ENCODE results near the gene TYR.
"Not testable (repeated sequence)": the region's sequence is repeated elsewhere in the genome, so short reads cannot be mapped to it uniquely, and the experiment has no call there.

The TYR gene

DNA sequence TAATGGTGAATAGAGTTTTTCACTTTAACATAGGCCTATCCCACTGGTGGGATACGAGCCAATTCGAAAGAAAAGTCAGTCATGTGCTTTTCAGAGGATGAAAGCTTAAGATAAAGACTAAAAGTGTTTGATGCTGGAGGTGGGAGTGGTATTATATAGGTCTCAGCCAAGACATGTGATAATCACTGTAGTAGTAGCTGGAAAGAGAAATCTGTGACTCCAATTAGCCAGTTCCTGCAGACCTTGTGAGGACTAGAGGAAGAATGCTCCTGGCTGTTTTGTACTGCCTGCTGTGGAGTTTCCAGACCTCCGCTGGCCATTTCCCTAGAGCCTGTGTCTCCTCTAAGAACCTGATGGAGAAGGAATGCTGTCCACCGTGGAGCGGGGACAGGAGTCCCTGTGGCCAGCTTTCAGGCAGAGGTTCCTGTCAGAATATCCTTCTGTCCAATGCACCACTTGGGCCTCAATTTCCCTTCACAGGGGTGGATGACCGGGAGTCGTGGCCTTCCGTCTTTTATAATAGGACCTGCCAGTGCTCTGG lies at the start of gene TYR:
TYR (plus strand) TSS at position 185 of the 541 bp plus-strand sequence; CDS start at position 264, 79 bp downstream.
- no peak for DNase-seq

DNA sequence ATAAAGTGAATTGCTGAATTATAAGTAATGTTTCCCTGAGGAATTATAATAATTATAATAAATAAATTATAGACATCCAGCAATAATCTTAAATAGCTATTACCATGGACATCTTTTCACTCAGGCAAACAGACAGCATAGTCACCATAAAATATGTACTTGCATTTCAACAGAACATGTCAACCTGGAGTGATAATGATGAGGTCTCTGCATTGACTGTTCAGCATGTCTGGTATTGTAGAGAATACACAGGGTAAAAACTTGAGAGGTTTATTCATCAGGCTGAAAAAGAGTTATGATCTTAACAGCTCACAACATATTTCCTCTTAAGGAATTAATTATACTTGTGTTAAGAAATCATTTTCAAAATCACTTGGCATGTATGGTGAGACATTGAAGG lies 41.1 kb upstream of the TYR start:
- DNase-seq = no peak

DNA sequence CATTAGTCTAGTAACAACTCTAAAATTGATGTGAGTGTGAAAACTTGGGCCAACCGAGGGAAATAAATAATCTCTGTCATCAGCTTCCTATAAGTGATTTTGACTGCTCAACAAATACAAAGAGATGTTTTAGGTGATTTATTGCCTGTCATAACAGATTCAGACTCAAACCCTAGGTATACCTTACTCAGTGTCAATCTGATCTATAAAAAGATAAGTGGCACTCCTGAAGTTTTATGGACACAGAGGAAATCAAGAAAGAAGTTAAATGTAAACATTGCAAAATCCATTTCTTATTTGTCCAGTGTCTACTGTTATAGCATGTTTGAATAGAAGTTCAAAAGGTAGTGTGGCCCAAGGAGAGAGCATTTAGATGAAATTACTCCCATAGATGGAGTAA lies 30.4 kb upstream of the TYR start:
- no peak for DNase-seq

DNA sequence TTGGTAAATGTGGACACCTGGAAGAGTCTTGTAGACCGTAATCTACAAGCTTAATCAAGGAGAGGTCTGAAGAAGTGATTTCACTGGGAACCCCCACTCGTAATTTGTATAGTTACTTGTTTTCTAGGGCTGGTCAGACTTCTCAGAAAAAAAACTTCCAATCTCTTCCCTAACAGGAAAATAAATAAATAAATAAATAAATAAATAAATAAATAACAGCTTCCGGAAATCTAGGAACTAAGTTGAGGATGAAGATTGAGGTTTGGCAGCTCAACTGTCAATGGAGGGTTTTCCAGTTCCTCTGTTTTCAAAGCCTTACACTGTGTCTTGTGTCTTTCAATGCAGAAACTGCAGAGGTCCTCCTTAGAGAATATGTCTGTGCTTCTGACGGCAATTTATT lies 17.7 kb upstream of the TYR start:
- no peak for DNase-seq

DNA sequence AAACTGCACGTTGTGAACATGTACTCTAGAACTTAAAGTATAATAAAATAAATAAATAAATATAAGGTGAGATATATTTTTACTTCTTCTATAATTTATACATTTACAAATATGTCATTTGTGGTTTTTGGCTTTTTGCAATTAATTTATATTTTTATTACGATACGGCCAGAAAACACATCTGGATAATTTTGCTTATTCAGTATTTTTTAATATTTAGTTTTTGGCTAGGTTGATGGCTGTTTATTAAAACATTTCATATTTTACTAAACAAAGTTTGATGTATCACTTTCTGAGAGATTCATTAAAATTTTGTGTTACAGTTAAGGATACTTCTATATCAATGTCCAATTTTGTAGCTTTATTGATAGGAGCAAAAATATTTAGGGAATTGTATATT lies 15.7 kb upstream of the TYR start:
- DNase-seq = no peak

DNA sequence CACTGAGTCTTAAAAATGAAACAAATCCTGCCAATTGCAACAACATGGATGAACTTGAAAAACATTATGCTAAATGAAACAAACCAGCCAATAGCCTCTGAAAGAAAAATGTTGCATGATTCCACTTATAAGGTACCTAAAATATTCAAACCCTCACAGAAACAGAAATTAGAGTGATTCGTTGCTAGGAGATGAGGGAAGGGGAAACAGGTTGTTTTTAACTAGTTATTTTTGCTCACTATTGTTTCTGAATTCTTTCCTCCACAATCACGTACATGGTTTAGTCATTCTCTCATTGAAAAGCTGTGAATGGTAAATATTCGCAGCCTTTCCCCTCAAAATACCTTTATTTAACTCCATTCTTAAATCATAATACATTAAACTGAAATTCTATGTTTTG lies 14.0 kb upstream of the TYR start:
- no peak for DNase-seq

DNA sequence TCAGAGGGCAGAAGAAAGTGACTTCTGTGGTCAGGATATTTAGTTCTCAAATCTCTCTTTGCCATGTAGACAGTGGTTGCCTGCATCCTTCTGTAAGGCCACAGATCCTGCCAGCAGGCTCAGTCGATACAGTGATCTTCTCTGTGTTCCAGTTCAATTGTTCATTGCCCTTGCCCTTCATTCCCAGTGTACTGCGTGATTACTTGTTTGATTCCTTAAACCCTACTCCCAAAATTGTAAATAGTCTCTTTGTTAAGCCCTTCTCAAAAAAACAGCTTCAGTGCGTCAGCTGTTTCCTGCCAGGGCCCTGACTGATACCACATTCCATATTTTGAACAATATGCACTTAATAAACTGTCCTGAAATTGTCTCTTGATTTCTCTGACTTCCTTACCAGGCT lies 9.3 kb upstream of the TYR start:
- DNase-seq = no peak

DNA sequence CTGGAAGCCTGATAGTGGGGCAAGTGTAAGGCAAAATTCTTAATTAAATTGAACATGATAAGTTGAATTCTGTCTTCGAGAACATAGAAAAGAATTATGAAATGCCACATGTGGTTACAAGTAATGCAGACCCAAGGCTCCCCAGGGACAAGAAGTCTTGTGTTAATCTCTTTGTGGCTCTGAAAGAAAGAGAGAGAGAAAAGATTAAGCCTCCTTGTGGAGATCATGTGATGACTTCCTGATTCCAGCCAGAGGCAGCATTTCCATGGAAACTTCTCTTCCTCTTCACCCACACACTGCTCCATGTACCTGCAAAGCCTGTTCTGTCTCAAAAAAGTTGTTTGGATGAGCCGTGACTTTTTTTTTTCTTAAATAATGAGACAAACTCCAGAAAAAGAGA lies 1.9 kb upstream of the TYR start:
- DNase-seq = no peak

DNA sequence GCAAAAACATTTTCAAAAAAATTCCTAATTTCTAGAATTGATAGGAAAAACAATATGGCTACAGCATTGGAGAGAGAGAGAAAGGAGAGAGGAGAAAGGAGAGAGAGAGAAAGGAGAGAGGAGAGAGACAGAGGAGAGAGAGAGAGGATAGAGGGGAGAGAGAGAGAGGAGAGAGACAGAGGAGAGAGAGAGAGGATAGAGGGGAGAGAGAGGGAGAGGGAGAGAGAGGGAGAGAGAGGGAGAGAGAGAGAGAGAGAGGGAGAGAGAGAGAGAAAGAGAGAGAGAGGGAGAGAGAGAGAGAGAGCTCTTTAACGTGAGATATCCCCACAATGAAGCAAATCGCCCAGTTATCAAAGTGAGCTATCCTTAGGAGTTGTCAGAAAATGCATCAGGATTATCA lies 737 bp upstream of the TYR start:
- no peak for DNase-seq

DNA sequence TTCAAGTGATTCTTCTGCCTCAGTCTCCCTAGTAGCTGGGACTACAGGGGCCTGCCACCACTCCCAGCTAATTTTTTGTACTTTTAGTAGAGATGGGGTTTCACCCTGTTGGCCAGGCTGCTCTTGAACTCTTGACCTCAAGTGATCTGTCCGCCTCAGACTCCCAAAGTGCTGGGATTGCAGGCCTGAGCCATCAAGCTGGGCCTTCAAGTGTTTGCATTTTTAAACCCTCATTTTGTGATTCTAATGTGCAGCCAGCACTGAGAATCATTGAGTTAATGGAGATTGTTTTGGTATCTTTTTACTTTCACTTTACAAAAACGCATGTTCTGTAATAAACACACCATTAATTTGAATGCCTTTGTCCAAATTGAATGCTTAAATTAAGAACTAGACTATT lies 3.4 kb downstream of the TYR start:
- no peak for DNase-seq

DNA sequence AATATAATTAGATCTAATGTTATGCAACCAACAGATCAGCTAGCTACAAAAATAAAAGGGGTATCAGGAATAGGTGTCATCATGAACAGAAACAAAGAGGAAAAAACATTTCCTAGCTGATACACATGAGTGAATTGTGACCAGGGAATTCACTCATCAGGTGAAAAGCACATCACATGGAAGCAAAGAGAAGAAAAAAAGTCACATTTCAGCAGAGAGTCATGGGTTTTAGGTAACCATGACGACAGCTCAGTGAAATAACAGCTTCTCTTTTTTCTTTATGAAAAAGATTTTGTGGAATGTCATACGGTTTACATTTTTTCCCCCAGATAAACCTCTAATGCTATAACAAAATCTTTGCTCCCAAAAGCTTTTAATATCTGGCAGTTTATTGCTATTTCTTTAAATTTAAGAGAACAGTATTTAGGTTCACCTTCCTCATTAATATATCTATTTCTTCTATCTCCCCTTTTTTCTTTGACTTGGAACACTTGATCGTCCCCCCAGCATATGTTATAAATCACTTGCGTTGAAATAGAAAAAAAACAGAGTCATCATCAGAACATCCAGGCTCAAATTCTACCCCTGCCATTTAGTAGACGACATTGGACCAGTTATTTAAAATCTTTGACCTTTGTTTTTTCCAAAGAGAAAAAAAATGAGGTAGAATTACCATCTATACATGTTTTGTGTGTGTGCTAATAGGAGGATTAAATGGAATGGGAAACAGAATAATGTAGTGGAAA lies 5.3 kb downstream of the TYR start:
- no peak for DNase-seq

DNA sequence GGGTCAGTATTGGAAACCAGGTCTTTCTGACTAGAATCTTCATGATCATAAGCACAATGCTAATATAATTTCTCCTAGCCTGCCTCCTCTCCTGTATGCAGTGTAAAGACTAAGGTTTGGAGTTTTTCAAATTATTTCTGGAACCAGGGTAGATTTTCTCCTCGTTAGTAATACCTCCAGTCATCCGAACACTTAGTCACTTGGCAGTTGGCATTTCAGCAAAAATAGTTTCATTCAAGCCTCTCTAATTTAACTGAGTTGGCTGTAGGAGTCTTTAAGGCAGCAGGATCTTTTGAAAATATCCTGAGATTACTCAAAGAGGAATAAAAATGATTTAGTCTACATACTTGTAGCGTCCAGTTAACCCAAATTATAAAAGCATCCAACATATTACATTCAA lies 6.3 kb downstream of the TYR start:
- DNase-seq = no peak

DNA sequence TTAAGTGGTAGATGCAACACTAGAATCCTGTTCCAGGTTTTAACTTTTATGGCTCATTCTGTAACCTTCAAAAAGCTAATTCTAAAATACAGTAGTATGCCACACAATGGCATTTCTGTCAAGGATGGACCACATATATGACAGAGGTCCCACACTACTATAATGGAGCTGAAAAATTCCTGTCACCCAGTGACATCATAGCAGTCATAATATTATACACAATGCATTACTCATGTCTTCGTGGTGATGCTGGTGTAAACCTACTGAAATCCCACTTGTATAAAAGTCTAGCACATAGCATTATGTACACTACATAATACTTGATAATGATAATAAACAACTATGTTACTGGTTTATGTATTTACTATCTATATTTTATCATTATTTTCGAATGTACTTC lies 12.1 kb downstream of the TYR start:
- DNase-seq = no peak

DNA sequence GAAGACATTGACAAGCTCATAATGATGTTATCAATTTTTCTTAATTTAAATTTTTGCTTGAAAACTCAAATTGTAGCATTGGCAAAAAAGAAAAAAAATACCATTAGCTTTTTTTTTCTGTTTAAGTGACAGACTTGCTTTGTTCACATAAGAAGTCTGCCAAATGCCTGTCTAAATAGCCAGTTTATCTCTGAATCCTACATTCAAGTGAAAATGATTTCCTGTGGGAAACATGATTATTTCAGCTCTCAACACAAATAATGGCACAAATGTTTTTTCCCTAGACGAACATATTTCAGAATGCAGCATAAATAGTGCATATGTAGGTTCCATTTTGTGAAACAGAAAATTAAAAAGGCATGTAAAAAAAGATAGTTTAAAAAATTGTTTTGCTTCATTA lies 23.5 kb downstream of the TYR start:
- DNase-seq = no peak

DNA sequence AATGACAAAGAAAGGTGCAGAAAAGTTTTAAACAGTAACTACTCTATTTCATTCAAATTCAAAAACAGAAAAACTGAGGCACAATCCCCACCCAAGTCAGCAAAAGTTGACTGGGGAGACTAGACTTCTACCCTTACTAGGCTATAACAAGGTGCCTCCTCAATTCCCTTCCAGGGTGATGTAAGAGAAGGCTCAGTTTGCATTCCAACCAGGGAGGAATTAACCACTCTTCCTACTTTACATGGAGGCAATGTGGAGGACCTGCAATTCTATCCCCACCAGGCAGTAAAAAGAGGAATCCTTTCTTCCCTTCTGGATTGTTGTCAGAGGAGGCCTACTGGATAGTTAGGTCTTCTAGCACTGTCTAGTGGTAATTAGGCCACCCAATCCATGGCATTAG lies 26.1 kb downstream of the TYR start:
- DNase-seq = no peak

DNA sequence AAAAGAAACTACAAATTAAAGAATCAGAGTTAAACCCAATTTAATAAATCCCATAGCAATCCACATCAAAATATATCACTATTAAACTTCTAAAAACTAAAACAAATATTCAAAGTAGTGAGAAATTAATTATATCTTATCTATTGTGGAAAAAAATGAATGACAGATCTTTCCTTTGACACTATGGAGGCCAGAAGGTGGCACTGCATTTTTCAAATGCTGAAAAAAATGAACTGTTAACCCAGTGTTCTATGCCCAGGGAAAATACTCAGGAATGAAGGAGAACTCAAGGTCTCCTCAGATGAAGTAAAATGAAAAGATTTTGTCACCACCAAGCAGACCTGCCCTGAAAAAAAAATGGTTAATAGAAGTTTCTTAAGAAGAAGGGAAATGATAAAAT lies 27.7 kb downstream of the TYR start:
- DNase-seq = no peak

DNA sequence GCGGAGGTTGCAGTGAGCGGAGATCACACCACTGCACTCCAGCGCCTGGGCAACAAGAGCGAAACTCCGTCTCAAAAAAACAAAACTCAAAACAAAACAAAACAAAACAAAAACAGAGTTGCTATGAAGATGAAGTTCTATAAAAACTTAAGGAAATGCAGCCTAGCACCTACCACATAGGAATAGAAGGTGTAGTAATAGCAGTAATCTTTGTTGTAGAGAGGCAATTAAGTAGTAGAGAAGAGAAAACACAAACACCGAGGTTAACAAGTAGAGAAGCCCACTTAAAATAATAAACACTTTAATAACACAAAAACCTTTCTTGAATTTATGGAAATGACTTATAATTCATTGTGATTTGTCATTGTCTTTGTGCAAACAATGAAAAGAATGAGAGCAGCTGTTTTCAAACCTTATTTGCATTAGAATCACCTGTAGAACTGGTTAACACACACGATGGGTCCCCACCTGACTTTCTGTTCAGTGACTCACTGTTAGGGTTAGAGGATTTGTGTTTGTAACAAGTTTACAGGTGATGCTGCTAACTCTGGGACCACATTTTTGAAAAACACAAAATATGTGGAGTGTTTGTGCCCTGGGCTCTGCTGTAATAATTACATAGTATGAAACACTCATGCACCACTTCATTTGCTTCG lies 43.1 kb downstream of the TYR start:
- DNase-seq = no peak

DNA sequence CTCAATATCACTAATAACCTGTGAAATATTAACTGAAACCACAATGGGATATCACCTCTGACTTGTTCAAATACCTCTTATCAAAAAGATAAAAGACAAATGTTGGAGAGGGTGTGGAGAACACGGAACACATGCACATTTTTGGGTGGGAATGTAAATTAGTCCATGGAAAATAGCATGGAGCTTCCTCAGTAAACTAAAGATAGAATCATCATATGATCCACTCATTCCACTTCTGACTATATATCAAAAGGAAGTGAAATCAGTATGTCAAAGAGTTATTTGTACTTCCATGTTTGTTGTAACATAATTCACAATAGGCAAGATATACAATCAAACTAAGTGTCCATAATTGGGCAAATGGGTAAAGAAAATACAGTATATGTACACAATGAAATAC lies 57.4 kb downstream of the TYR start:
- DNase-seq = no peak

DNA sequence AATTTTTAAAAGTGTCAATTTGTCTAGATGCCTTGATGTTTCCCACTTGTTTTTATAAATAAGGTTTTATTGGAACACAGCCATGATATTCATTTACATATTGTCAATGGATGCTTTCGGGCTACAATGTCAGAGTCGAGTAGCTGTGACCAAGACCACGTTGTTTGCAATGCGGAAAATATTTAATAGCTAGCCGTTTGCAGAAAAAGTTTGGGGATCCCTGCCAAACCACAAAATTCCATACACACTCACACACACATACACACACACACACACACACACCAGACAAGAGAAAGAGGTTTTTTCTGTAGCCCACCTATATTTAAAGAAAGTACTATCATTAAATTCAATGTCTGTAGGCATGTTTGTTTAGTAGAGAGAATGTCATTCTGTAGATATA lies 58.3 kb downstream of the TYR start:
- DNase-seq = no peak

DNA sequence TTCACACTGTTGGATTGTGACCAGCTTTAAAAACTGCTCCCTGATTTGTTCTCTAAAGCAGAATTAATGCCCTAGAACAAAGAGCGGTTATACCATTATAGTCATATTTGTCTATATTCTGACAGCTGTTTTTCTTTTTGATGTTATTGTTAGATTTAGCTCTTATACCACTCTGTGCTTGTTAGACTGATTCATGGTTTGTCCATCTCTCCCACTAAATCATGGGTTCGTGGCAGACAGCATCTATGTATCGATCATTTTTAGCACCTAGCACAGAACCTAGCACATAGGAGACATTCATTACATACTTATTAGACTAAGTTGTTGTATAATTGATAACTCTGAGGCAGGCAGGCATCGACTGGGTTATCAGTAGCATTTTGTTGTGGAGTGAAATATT lies 69.3 kb downstream of the TYR start:
- DNase-seq = not testable (repeated sequence)

DNA sequence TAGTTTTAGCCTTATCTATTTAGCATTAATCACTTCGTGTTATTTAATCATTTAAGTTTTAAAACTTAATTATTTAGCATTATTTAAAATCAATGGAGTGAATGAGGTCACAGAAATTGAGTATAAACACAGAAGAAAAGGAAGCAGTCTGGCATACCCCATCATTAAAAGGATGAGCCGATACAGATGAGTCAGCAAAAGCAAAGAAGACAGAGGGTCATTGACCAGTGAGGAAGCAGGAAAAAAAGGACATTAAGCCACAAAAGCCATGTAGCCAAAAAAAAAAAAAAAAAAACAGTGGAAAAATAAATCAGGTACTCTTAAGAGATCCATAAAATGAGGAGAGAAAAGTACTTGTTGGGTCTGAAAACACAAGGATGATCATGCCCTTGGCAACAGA lies 71.5 kb downstream of the TYR start:
- no peak for DNase-seq

DNA sequence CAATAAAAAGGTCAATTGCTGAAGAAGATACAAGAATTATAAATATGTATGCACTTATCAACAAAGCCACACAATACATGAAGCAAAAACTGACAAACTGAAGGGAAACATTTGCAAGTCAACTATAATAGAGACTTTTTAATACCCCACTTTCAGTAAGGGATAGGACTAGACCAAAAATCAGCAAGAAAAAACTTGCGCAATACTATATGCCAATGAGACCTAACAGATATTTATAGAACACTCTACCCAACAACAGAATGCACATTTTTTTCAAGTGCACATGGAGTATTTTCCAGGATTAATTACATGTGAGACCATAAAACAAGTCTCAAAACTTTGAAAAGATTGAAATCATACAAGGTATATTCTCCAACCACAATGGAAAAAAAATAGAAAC lies 83.8 kb downstream of the TYR start:
- not testable (repeated sequence) for DNase-seq

DNA sequence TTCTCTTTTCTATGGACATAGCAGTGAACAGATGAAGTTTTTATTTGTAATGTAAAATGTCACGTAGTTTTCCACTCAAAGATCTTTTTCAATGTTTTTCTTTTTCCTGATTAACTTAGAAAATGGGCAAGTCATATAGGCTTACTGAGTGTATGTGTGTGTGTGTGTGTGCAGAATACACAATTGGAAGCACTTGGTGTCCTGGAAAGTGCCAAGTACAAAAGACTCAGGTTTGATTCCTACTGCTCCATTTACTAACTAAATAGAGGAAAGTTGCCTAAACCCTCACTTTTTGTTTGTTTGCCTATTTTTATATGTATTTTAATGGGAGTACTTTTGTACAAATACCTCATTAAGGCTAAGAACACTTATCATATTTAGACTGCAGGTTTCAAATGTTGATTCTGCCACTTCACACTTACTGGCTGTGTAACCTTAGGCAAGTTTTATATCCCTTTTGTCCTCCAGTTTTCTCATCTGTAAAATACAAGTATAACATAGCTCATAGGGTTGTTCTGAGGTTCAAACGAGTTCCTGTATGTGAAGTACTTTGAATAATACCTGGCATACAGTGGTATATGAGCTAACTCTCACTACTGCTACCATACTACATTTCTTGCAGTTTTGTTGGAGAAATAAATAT lies 90.1 kb downstream of the TYR start:
- DNase-seq = no peak
